Stomach (tissue), 9 donors: ENCODE data around the gene SOCS3. TPM values are rescaled to one million over a fixed set of nuclear protein-coding genes. Genes with fewer than 3 reads are reported as not detected.
"Not testable (repeated sequence)": the region's sequence is repeated elsewhere in the genome, so short reads cannot be mapped to it uniquely, and the experiment has no call there.

Source experiments
- DNase-seq, 2 donors: peaks; one replicate each; pipeline versions ENCODE4 v3.0.0 to v3.0.0-alpha.2; 2013 to 2019
- H3K27ac ChIP-seq, 5 donors: fragments of 200-600 bp in 4 of 5; sonication (generic) in 4 of 5; one replicate each; pipeline ENCODE4 v1.5.1; 2013 to 2019; ENCODE audit warnings: mild to moderate bottlenecking in 1 of 5, moderate library complexity in 1 of 5
- H3K27me3 ChIP-seq, 3 donors: fragments of 200-600 bp; sonication (generic); one replicate each; pipeline ENCODE4 v1.5.1; 2017 to 2019; ENCODE audit warnings: mixed run types in 1 of 3
- H3K36me3 ChIP-seq, 4 donors: fragments of 200-600 bp; sonication (generic); 1 replicate in 3 of 4; 2 replicates in 1 of 4; pipeline ENCODE4 v1.5.1; 2016 to 2019
- H3K4me1 ChIP-seq, 4 donors: fragments of 200-600 bp; sonication (generic); one replicate each; pipeline ENCODE4 v1.5.1; 2016 to 2019
- H3K4me3 ChIP-seq, 4 donors: fragments of 200-600 bp; sonication (generic) in 3 of 4; one replicate each; pipeline ENCODE4 v1.5.1; 2016 to 2019; ENCODE audit warnings: mild to moderate bottlenecking in 1 of 4
- H3K9me3 ChIP-seq, 4 donors: fragments of 200-600 bp; sonication (generic); one replicate each; pipeline ENCODE4 v1.5.1; 2016 to 2019
- CTCF ChIP-seq, 7 experiments: fragments of 450-650 bp in 4 of 7; fragments of 200-600 bp in 3 of 7; sonication (generic) in 3 of 7; IDR thresholded peaks; one replicate each; pipeline ENCODE4 v1.5.1; 2016 to 2019; ENCODE audit warnings: antibody characterized with exemption in 7 of 7, control low read depth in 2 of 7, mild to moderate bottlenecking in 1 of 7
- EP300 ChIP-seq: sonication (generic); formaldehyde crosslinking; IDR thresholded peaks from one replicate; pipeline ENCODE4 v1.6.1; 2017; ENCODE audit warnings: antibody characterized with exemption
- POLR2A ChIP-seq, 4 donors: fragments of 450-650 bp; IDR thresholded peaks; one replicate each; pipeline ENCODE4 v1.6.1; 2016; ENCODE audit warnings: antibody characterized with exemption in 4 of 4, control low read depth in 2 of 4, mild to moderate bottlenecking in 1 of 4, moderate library complexity in 1 of 4
- POLR2AphosphoS5 ChIP-seq, 3 donors: sonication (generic); formaldehyde crosslinking; IDR thresholded peaks; one replicate each; pipeline ENCODE4 v1.6.1; 2016; ENCODE audit warnings: antibody characterized with exemption in 3 of 3
- WGBS, 5 donors: extraction: QIAGEN DNeasy Blood & Tissue Kit in 3 of 5; methylation state at CpG; one replicate each; pipeline versions ENCODE4 v1.1.5 to v1.1.7; 2013 to 2018; 5-methylcytosine and 5-hydroxymethylcytosine counted together
- intact Hi-C: fragments of 100-400 bp; cut with DNase I; formaldehyde crosslinking; loops from one replicate; pipeline ENCODE4 v1.15.1; 2023; ENCODE audit warnings: low total_unique reads
- polyA plus RNA-seq, 3 donors: library from polyadenylated mRNA; stranded (reverse); fragments of 200-250 nt; gene quantifications; one replicate each; pipeline ENCODE4 v1.2.3, GENCODE V29; 2013
- total RNA-seq, 5 donors: library from RNA; depleted of rRNA; stranded (reverse); fragments of >200 nt; gene quantifications; one replicate each; pipeline versions ENCODE4 v1.1.0 to v1.2.3, GENCODE V29; 2014 to 2016
- donor health status: healthy with polysubstance abuse.
- donor health status: Bipolar disorder and iron deficiency.
- donor health status: healthy.

SOCS3 gene
- total and polyA plus RNA-seq, 8 donors, result 18.7 to 62.9 (median 50.1) TPM

DNA sequence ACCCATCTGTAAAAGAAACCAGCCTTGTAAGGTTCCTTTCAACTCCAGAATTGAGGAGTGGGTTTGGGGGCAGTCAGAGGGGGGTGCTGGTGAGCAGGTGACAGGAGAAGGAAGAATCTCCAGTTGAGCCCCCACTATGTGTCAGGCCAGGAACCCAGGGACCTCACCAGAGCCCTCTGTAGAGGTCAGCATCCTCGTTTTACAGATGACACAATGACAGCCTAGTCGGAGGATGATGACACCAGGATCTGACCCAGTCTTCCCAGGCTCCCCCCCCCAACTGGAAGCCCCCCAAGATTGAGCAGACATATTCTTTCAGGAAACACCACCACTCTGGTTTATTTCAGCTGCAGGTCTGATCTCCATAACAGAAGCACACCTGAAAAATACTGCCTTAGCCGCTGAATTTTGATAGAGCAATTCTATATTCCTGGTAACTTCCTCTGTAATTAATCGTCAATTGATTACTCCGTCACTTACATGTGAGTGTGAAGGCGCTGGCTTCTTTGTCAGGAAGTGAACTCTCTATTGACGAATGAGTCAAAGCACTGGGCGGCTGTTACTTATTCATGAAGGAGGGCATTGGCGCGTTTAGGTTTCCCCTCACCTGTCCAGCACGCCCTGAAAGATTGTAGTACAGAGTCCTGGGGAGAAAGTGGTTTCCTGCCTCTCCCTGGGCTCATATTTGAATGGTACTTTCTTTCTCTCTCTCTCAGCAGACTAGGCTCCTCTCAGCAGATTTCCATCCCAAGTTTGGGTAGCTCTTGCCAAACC lies 21.2 kb downstream of the SOCS3 start:
- H3K9me3 ChIP-seq, result no peaks in the 10 kb centered on the region
- peak overlapping the region; percentile 54 to 96 (median 89) for H3K27ac ChIP-seq
- TF ChIP-seq EP300 (no peak), CTCF (IDR thresholded peaks at IDR 0.05) (no peak), POLR2A (IDR thresholded peaks at IDR 0.05) (no peak), POLR2AphosphoS5 (IDR thresholded peaks at IDR 0.05) (peak in 2 of 3 donors; percentile 59 to 70)
- 30 to 57% (median 36%) methylated on average over 11 of the region's 11 CpGs for WGBS, 5 donors
- DNase-seq, result peak; percentile 68 to 90
- intact Hi-C loops, result no loop called here
- H3K27me3 ChIP-seq, result no peaks in the 10 kb centered on the region
- H3K4me1 ChIP-seq, result peaks cover 18 to 72% (median 29%) of the 10 kb centered on the region in 4 donors
- H3K36me3 ChIP-seq, result no peaks in the 10 kb centered on the region
- no peak overlapping the region for H3K4me3 ChIP-seq

DNA sequence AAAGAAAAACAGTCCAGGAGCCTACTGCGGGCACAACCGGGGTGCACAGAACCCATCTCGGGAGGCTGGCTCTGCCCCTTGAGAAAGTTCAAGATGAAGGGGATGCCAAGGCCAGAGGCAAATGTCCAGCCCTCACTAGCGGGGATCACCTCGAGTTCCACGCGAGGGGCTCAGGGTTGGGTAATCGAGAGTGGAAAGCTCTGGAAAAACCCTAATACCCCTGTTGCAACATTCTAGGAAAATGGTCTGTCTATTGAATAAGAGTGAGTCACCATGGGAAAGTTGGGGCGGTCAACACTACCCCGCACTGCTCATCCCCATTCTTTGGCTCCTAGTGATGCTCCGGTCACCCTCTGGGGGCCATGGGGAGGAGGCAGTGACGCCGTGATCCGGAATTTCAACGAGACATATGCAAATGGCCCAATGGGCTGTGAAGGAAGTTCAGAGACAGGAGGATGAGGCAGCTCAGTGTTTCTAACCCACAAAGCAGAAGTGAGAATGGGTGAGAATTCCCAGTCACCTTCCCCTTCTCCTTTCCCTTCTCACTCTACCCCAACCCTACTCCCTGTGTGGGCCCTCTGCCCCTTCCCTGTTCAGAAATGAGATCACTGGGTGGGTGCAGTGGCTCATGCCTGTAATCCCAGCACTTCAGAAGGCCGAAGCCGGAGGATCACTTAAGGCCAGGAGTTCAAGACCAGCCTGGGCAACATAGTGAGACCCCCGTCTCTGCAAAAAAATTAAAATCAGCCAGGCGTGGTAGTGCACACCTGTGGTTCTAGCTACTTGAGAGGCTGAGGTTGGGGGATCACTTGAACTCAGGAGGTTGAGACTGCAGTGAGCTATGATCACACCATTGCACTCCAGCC lies 22.4 kb downstream of the SOCS3 start:
- no peaks in the 10 kb centered on the region for H3K9me3 ChIP-seq
- no peak overlapping the region for H3K4me3 ChIP-seq
- H3K4me1 ChIP-seq, result peaks cover 6 to 60% (median 17%) of the 10 kb centered on the region in 4 donors
- H3K36me3 ChIP-seq, result no peaks in the 10 kb centered on the region
- peak overlapping the region in 3 of 5 donors; percentile 29 to 89 (median 72) for H3K27ac ChIP-seq
- intact Hi-C loops, result no loop called here
- TF ChIP-seq CTCF (IDR thresholded peaks at IDR 0.05) (no peak), POLR2AphosphoS5 (IDR thresholded peaks at IDR 0.05) (peak in 1 of 3 donors; percentile 19)
- DNase-seq, result peak in 1 of 2 donors; percentile 38
- 79 to 90% (median 87%) methylated on average over 19 of the region's 19 CpGs for WGBS, 5 donors
- H3K27me3 ChIP-seq, result no peaks in the 10 kb centered on the region

GRCh38 chr17:78335209-78335608 lies 24.7 kb downstream of the SOCS3 start:
- Histone ChIP-seq H3K4me1 (peaks cover 5 to 48% (median 6%) of the 10 kb centered on the region in 4 donors), H3K36me3 (no peaks in the 10 kb centered on the region), H3K27ac (peak overlapping the region in 3 of 5 donors; percentile 37 to 59 (median 46)), H3K27me3 (no peaks in the 10 kb centered on the region), H3K4me3 (no peak overlapping the region), H3K9me3 (no peaks in the 10 kb centered on the region)
- intact Hi-C loops, result no loop called here
- no peak for TF ChIP-seq POLR2AphosphoS5 (IDR thresholded peaks at IDR 0.05)
- no peak for TF ChIP-seq CTCF (IDR thresholded peaks at IDR 0.05)
- no peak for TF ChIP-seq EP300
- TF ChIP-seq POLR2A (IDR thresholded peaks at IDR 0.05), result no peak
- no peak for DNase-seq
- WGBS, 5 donors, result 93 to 97% (median 94%) methylated on average over 11 of the region's 11 CpGs

- TF ChIP-seq CTCF (IDR thresholded peaks at IDR 0.05) (no peak), EP300 (no peak), POLR2A (IDR thresholded peaks at IDR 0.05) (no peak), POLR2AphosphoS5 (IDR thresholded peaks at IDR 0.05) (no peak)
- Histone ChIP-seq H3K27ac (no peak overlapping the region), H3K36me3 (no peaks in the 10 kb centered on the region), H3K27me3 (no peaks in the 10 kb centered on the region), H3K9me3 (no peaks in the 10 kb centered on the region), H3K4me1 (peaks cover 6 to 32% (median 10%) of the 10 kb centered on the region in 4 donors), H3K4me3 (no peak overlapping the region)
- DNase-seq, result no peak
- WGBS, 5 donors, result 58 to 68% (median 62%) methylated on average over 4 of the region's 4 CpGs
- intact Hi-C loops, result no loop called here
Measured at GRCh38 chr17:78332991-78333390, 26.9 kb downstream of the SOCS3 start.

DNA sequence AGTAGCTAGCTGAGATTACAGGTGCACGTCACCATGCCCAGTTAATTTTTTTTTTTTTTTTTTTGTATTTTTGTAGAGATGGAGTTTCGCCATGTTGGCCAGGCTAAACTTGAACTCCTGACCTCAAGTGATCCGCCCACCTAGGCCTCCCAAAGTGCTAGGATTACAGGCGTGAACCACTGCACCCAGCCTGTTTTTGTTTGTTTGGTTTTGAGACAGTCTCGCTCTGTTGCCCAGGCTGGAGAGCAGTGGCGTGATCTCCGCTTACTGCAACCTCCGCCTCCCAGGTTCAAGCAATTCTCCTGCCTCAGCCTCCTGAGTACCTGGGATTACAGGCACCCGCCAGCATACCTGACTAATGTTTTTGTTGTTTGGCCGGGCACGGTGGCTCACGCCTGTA lies 28.5 kb downstream of the SOCS3 start:
- H3K36me3 ChIP-seq, H3K4me3 ChIP-seq, H3K27ac ChIP-seq, DNase-seq, H3K9me3 ChIP-seq, intact Hi-C loops, H3K27me3 ChIP-seq: not testable (repeated sequence)
- WGBS, 5 donors, result 79 to 90% (median 86%) methylated on average over 12 of the region's 12 CpGs
- H3K4me1 ChIP-seq, result peaks cover 6 to 23% (median 10%) of the 10 kb centered on the region in 4 donors
